ENCODE measurements around the gene POLRMT.
"Not testable (repeated sequence)": the region's sequence is repeated elsewhere in the genome, so short reads cannot be mapped to it uniquely, and the experiment has no call there.

The POLRMT gene

GRCh38 chr19:592101-592500 is 41.2 kb downstream of the POLRMT start:
- no peak for DNase-seq

- DNase-seq: no peak
Measured at GRCh38 chr19:591099-591958, 42.0 kb downstream of the POLRMT start.

GRCh38 chr19:590750-591098 is 42.6 kb downstream of the POLRMT start:
- no peak for DNase-seq

- DNase-seq: peak; percentile 35
Measured at GRCh38 chr19:590396-590745, 43.0 kb downstream of the POLRMT start.

GRCh38 chr19:589693-590395 is 43.5 kb downstream of the POLRMT start, which contains the start of gene HCN2:
Gene HCN2 (plus strand): TSS chr19:589881. CDS start chr19:589946, 65 bp downstream.
- DNase-seq: no peak

GRCh38 chr19:588741-589692 is 44.3 kb downstream of the POLRMT start:
- DNase-seq: no peak

- peak; percentile 71 for DNase-seq
Measured at GRCh38 chr19:588093-588740, 45.1 kb downstream of the POLRMT start.

GRCh38 chr19:585551-586110 is 47.7 kb downstream of the POLRMT start:
- DNase-seq: no peak

GRCh38 chr19:585146-585545 is 48.2 kb downstream of the POLRMT start:
- not testable (repeated sequence) for DNase-seq

GRCh38 chr19:584240-585001 is 48.9 kb downstream of the POLRMT start:
- peak; percentile 42 for DNase-seq

- no peak for DNase-seq
Measured at GRCh38 chr19:583968-584239, 49.4 kb downstream of the POLRMT start.

- no peak for DNase-seq
Measured at GRCh38 chr19:583198-583967, 50.0 kb downstream of the POLRMT start.

GRCh38 chr19:582497-583197 is 50.7 kb downstream of the POLRMT start:
- DNase-seq: no peak

GRCh38 chr19:581399-582111 is 51.8 kb downstream of the POLRMT start:
- no peak for DNase-seq

- no peak for DNase-seq
Measured at GRCh38 chr19:580274-580835, 53.0 kb downstream of the POLRMT start.

- no peak for DNase-seq
Measured at GRCh38 chr19:579842-580155, 53.5 kb downstream of the POLRMT start.

- DNase-seq: no peak
Measured at GRCh38 chr19:579111-579841, 54.1 kb downstream of the POLRMT start.
